ENCODE measurements around the gene OR52M1.

The OR52M1 gene

DNA sequence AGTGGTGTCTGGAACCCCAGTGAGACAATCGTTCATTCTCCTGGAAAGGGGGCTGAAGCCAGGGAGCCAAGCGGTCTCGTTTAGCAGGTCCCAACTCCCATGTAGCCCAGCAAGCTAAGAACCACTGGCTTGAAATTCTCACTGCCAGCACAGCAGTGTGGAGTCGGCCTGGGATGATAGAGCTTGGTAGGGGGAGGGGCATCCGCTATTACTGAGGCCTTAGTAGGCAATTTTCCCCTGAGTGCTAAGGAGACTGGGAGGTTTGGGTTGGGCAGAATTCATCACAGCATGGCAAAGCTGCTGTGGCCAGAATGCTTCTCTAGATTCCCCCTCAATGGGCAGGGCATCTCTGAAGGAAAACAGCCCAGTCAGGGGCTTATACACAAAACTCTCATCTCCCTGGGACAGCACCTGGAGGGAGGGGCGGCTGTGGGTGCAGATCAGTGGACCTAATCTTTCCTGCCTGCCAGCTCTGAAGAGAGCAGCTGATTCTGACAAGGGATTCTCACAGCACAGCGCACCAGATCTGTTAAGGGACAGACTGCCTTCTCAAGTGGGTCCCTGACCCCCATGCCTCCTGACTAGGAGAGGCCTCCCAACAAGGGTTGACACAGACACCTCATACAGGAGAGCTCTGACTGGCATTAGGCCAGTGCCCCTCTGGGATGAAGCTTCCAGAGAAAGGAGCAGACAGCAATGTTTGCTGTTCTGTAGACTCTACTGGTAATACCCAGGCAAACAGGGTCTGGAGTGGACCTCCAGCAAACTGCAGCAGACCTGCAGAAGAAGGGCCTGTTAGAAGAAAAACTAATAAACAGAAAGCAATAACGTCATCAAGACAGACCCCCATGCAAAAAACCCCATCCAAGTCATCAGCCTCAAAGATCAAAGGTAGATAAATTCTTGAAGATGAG is 14.8 kb downstream of the OR52M1 start:
- no peak for DNase-seq
- intact Hi-C loops (cut with DNase I) = no loop called here

DNA sequence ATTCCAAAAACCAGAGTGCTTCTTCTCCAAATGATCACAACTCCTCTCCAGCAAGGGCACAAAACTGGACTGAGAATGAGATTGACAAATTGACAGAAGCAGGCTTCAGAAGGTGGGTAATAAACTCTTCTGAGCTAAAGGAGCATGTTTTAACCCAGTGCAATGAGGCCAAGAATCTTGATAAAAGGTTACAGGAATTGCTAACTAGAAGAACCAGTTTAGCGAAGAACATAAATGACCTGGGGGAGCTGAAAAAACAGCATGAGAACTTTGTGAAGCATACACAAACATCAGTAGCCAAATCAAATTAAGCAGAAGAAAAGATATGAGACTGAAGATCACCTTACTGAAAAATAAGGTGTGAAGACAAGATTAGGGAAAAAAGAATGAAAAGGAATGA is 15.5 kb downstream of the OR52M1 start:
- DNase-seq = no peak
- intact Hi-C loops (cut with DNase I) = no loop called here

DNA sequence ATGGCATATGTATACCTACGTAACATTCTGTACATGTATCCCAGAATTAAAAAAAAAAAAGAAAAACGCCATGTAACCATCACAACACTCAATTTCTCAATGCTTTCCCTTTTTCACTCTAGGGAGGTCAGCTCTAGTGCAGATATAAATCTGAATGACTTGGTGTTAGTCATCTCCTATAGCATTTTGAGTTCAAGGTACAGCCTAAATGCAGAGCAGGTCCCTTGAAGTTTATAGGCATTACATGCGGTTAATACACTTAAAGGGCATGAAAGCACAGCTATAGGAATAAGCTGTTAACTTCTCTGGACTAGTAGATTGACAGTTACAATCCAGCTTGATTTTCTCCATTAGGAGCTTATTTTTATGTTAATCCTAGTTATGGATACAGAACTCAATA is 20.4 kb downstream of the OR52M1 start:
- no peak for DNase-seq
- intact Hi-C loops (cut with DNase I) = no loop called here

DNA sequence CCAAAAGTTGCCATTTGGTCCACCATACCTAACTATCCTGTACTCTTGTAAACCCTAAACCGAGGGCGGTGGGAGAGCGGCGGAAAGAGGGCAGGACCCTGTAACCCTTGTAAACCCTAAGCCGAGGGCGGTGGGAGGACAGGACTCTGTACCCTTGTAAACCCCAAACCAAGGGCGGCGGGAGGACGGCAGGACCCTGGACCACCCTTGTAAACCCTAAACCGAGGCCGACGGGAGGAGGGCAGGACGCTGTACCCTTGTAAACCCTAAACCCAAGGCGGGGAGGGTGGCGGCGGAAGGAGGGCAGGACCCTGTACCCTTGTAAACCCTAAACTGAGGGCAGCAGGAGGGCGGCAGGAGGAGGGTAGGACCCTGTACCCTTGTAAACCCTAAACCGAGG is 24.1 kb downstream of the OR52M1 start:
- DNase-seq = no peak
- intact Hi-C loops (cut with DNase I) = no loop called here

DNA sequence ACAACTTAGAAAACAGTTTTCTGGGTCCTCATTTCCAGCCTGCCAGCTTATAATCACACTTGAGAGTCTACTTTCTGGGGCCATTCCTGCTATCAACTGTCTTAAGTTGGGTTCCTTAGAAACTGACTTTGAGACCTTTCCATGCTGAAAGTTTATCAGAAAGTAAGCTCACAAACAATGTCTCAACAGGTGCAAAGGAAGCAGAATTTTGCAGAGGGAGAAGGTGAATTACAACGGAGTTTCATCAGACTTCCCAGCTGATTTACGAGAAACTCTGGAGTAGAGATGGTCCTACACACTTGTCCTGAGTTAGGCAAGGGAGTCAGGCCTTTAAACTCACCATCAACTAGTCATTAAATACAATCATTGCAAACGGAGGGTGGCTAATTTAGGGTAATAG is 31.9 kb downstream of the OR52M1 start:
- intact Hi-C loops (cut with DNase I) = no loop called here
- DNase-seq = no peak

DNA sequence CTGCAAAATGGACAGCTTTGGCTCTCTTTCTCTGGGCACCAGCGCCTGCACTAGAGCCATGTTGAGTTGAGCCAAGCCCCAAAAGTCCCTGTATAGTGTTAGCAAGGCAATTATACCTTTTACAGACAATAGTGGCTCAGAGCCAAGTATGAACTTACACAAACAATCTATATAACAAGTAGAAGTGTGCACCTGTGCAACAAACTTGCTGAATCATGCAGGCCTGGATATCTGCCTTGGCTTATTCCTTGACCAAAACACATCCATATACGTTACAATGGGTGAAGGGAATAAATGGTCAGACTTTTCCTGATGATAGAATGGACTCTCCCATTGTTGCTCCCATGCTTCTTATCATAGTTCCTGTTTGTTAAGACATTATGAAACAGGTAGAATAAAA is 32.8 kb downstream of the OR52M1 start:
- DNase-seq = no peak
- intact Hi-C loops (cut with DNase I) = no loop called here

DNA sequence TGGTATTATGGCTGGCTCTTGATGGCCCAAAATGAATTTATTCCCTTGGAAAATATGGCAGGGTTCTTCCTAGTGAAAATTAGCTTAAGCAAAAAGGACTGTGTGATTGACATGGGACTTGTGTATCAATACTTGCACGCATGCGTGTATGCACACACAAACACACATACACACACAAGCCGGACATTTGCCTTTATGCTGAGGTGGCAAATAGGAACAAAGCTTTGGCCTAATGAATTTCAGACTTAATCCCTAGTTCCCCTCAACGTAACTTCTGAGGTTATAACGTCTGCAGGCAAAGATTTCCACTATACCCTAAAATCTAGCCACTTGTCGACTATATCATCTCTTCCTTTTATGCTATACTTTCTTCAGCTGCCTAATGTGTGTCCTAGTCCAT is 33.6 kb downstream of the OR52M1 start:
- no peak for DNase-seq
- intact Hi-C loops (cut with DNase I) = no loop called here

DNA sequence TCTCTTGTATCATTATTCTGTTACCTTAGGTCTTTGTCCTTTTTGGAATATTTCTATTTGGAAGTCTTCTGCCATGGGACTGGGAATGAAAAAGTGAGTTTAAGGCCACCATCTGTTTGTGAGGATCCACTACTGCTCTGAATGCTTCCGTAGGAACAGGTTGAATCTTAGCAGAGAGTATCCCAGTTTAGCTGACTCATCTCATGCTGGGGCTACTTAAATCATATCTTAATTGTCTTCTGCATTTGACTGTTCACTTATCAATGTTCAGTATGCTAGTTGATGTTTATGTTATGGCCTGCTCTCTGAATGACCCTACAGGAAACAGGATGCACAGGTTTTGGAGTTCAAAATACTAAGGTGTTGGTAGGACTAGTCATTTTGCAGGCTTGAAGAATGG is 35.1 kb downstream of the OR52M1 start:
- intact Hi-C loops (cut with DNase I) = no loop called here
- DNase-seq = no peak

DNA sequence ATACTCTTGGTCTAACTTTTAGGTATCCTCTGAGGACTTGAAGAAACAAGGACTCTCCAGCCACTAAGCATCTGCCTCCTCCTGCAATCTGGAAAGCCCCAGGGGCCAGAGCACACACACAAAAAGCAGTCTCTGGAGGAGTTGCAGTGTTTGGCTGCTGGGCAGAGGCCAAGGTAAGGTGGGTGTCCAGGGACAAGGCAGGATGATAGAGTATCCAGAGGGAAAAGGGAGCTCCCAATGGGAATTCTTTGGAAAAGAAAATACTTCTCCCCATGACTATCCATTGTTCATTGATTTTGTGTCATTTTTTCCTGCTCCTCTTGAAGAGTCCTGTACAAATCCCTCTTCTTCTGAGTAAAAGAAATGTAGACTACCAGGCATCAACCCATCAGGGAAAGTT is 36.5 kb downstream of the OR52M1 start, which contains the start of gene OR52I2:
TSS of gene OR52I2 (plus strand) at position 301 of the 400 bp plus-strand sequence.
- intact Hi-C loops (cut with DNase I) = no loop called here
- DNase-seq = no peak

DNA sequence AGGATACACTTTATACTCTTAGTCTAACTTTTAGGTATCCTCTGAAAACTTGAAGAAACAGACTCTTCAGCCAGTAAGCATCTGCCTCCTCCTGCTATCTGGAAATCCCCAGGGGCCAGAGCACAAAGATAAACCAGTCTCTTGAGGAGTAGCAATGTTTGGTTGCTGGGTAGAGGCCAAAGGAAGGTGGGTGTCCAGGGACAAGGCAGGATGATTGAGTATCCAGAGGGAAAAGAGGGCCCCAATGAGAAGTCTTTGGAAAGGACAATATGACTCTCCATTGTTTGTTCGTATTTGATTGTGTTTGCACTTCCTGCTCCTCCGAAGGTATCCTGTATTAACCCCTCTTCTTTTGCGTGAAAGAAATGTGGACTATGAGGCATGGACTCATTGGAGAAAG is 44.0 kb downstream of the OR52M1 start:
- DNase-seq = no peak
- intact Hi-C loops (cut with DNase I) = no loop called here

DNA sequence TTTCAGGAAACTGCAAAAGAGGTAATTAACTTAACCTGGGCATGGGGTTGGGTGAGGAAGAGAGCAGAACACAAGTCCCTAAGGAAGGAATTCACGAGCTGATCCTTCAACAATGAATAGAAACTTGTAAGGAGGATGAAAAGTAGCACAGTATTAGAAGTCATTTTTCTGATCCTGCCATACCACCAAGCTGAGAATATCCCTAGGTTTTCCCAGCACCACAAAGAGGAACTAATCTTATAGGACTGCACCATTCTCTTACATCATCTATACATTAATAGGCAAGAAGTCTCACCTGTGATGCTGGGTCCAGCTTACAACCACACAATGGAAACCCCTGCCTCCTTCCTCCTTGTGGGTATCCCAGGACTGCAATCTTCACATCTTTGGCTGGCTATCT is 48.7 kb downstream of the OR52M1 start, which contains the start of gene OR52I1:
TSS of gene OR52I1 (plus strand) at position 301 of the 400 bp plus-strand sequence. CDS start at position 301, 0 bp downstream.
- intact Hi-C loops (cut with DNase I) = no loop called here
- DNase-seq = no peak

Data from head of caudate nucleus (tissue), 42 donors.